ENCODE measurements around the gene PIBF1.

Gene PIBF1

DNA sequence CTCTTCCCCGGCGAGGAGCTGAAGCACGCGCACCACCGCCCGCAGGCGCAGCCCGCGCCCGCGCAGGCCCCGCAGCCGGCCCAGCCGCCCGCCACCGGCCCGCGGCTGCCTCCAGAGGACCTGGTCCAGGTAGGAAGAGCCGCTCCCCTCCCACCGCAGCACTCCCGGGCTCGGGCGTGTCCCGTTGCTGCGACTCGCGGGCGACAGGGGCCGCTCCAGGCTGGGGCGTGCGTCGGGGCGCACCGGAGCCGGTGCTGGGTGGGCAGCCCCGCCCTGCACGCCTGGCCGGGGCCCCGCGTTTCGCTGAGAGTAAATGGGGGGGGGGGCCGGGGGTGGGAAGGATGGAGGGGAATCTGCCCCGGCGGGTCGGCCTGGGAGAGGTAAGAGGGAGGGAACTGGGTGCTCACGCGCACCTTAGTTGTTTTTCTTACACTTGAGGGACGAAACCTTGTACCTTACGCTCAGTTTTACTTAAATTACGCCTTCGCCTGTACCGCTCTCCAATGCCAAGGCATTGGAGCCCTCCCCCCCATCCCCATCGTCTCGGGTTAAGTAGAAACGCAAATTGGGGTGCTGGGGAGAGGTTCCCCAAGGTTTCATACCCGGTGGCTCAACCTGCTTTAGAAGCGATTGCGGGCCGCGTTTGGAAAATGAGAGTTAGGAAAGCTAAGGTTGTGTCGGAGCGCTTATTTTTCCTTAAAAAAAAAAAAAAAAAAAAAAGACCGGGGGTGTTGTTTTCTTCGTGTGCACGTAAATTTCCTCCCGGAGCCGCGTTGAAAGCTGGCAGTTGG lies 277.7 kb downstream of the PIBF1 start:
- peak; percentile 50 for DNase-seq (ENCODE audit: low read depth, low spot score)
- TF ChIP-seq YY1 (IDR thresholded peaks at IDR 0.05; ENCODE audit: insufficient read depth, insufficient read length) (no peak), SUZ12 (IDR thresholded peaks at IDR 0.05; ENCODE audit: extremely low read depth, insufficient read depth, insufficient read length) (no peak), ZNF274 (IDR thresholded peaks at IDR 0.05; ENCODE audit: low read depth, low read length) (no peak)
- Histone ChIP-seq H3K4me1 (ENCODE audit: insufficient read depth, insufficient read length) (no peaks in the 10 kb centered on the region), H3K27me3 (ENCODE audit: insufficient read depth, insufficient read length) (peaks cover 39% of the 10 kb centered on the region), H3K36me3 (ENCODE audit: insufficient read depth, insufficient read length, low read length) (peaks cover 20% of the 10 kb centered on the region), H3K9me3 (ENCODE audit: insufficient read depth, low read length) (no peaks in the 10 kb centered on the region), H3K9ac (ENCODE audit: insufficient read length, low read depth) (peak overlapping the region; percentile 76), H3K4me3 (ENCODE audit: insufficient read length, low read depth) (peak overlapping the region; percentile 71)

DNA sequence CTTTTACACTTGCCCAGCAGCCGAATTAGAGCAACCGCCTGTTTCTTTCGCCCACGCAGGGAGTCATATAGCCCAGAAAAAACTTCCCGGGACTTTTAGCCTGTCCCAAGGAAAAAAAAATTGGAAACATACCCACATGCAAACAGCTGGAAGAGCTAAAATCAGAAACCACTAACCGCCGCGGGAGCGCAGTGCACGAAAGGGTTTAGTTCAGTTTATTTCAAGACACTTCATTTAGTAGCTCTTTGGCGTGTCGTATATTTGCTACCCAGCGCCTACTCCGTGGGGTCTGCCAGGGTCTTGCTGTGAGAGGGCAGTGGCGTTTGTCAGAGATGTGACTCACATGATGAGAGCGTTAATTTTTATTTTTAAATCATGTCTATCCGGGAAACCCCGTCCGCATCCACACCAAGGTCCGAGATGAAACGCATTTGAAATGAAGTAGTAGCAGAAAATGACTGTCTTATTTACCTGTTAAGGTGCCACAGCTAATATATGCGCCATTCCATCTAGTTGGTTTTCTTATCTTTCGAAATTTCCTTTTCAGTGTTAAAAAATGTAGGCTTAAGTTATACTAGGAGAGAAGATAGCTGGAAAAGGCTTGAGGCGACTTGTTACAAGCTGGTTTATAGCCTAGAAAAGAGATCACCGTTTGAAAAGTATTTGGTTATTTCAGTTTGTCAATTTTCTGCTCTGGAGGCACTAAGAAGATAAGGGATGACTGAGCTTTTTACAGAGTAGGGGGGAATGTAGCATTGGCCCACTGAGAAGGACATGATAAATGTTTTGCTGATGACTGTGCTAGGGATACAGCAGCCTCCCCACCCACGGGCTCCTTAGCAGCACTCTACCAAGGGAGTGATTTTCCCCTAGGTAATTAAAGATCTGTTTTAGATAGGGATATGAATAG lies 278.6 kb downstream of the PIBF1 start:
- no peaks in the 10 kb centered on the region for H3K4me1 ChIP-seq (ENCODE audit: insufficient read depth, insufficient read length)
- H3K9me3 ChIP-seq (ENCODE audit: insufficient read depth, low read length), result no peaks in the 10 kb centered on the region
- peaks cover 23% of the 10 kb centered on the region for H3K36me3 ChIP-seq (ENCODE audit: insufficient read depth, insufficient read length, low read length)
- TF ChIP-seq ZNF274 (IDR thresholded peaks at IDR 0.05; ENCODE audit: low read depth, low read length), result no peak
- DNase-seq (ENCODE audit: low read depth, low spot score), result no peak
- H3K9ac ChIP-seq (ENCODE audit: insufficient read length, low read depth), result peak overlapping the region; percentile 47
- H3K27me3 ChIP-seq (ENCODE audit: insufficient read depth, insufficient read length), result peaks cover 39% of the 10 kb centered on the region
- H3K4me3 ChIP-seq (ENCODE audit: insufficient read length, low read depth), result peak overlapping the region; percentile 49

DNA sequence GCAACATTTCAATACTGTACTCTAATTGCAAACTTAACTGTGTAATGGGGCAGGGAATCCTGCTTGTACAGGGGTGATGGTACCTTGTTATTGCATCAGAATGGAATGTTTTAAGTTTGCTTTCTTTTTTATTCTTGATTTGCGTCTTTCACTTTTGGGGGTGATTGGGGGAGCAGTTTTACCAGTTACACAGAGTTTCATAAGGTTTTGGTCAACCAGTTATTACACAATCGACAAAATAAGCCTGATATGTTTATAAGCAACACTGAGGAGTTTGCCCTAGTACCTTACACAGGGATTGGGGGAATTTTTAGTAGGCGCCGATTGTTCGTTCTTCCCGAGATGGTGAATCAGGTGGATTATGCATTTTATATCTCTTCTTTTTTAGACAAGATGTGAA lies 279.5 kb downstream of the PIBF1 start:
- no peak overlapping the region for H3K4me3 ChIP-seq (ENCODE audit: insufficient read length, low read depth)
- H3K9me3 ChIP-seq (ENCODE audit: insufficient read depth, low read length), result no peaks in the 10 kb centered on the region
- no peaks in the 10 kb centered on the region for H3K4me1 ChIP-seq (ENCODE audit: insufficient read depth, insufficient read length)
- TF ChIP-seq YY1 (IDR thresholded peaks at IDR 0.05; ENCODE audit: insufficient read depth, insufficient read length) (no peak), ZNF274 (IDR thresholded peaks at IDR 0.05; ENCODE audit: low read depth, low read length) (no peak), SUZ12 (IDR thresholded peaks at IDR 0.05; ENCODE audit: extremely low read depth, insufficient read depth, insufficient read length) (no peak)
- peaks cover 30% of the 10 kb centered on the region for H3K36me3 ChIP-seq (ENCODE audit: insufficient read depth, insufficient read length, low read length)
- no peak for DNase-seq (ENCODE audit: low read depth, low spot score)
- H3K9ac ChIP-seq (ENCODE audit: insufficient read length, low read depth), result no peak overlapping the region
- H3K27me3 ChIP-seq (ENCODE audit: insufficient read depth, insufficient read length), result peaks cover 39% of the 10 kb centered on the region

DNA sequence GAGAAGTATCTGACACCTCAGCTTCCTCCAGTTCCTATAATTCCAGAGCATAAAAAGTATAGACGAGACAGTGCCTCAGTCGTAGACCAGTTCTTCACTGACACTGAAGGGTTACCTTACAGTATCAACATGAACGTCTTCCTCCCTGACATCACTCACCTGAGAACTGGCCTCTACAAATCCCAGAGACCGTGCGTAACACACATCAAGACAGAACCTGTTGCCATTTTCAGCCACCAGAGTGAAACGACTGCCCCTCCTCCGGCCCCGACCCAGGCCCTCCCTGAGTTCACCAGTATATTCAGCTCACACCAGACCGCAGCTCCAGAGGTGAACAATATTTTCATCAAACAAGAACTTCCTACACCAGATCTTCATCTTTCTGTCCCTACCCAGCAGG lies 279.9 kb downstream of the PIBF1 start:
- H3K36me3 ChIP-seq (ENCODE audit: insufficient read depth, insufficient read length, low read length), result peaks cover 30% of the 10 kb centered on the region
- H3K4me3 ChIP-seq (ENCODE audit: insufficient read length, low read depth), result no peak overlapping the region
- DNase-seq (ENCODE audit: low read depth, low spot score), result no peak
- no peaks in the 10 kb centered on the region for H3K4me1 ChIP-seq (ENCODE audit: insufficient read depth, insufficient read length)
- H3K27me3 ChIP-seq (ENCODE audit: insufficient read depth, insufficient read length), result peaks cover 36% of the 10 kb centered on the region
- TF ChIP-seq ZNF274 (IDR thresholded peaks at IDR 0.05; ENCODE audit: low read depth, low read length), result no peak
- no peak for TF ChIP-seq SUZ12 (IDR thresholded peaks at IDR 0.05; ENCODE audit: extremely low read depth, insufficient read depth, insufficient read length)
- no peaks in the 10 kb centered on the region for H3K9me3 ChIP-seq (ENCODE audit: insufficient read depth, low read length)
- no peak overlapping the region for H3K9ac ChIP-seq (ENCODE audit: insufficient read length, low read depth)

DNA sequence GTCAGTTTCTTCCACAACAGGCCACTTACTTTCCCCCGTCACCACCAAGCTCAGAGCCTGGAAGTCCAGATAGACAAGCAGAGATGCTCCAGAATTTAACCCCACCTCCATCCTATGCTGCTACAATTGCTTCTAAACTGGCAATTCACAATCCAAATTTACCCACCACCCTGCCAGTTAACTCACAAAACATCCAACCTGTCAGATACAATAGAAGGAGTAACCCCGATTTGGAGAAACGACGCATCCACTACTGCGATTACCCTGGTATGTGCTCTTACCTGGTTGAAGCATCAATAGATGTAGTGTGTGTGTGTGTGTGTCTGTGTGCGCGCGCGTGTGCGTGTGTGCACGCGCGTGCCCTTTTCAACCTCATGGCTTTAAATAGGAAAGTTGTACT lies 280.5 kb downstream of the PIBF1 start:
- peaks cover 30% of the 10 kb centered on the region for H3K27me3 ChIP-seq (ENCODE audit: insufficient read depth, insufficient read length)
- H3K4me1 ChIP-seq (ENCODE audit: insufficient read depth, insufficient read length), result no peaks in the 10 kb centered on the region
- no peak for TF ChIP-seq YY1 (IDR thresholded peaks at IDR 0.05; ENCODE audit: insufficient read depth, insufficient read length)
- TF ChIP-seq ZNF274 (IDR thresholded peaks at IDR 0.05; ENCODE audit: low read depth, low read length), result no peak
- no peak for TF ChIP-seq SUZ12 (IDR thresholded peaks at IDR 0.05; ENCODE audit: extremely low read depth, insufficient read depth, insufficient read length)
- H3K9me3 ChIP-seq (ENCODE audit: insufficient read depth, low read length), result no peaks in the 10 kb centered on the region
- no peak for DNase-seq (ENCODE audit: low read depth, low spot score)
- H3K9ac ChIP-seq (ENCODE audit: insufficient read length, low read depth), result no peak overlapping the region
- no peak overlapping the region for H3K4me3 ChIP-seq (ENCODE audit: insufficient read length, low read depth)
- peaks cover 30% of the 10 kb centered on the region for H3K36me3 ChIP-seq (ENCODE audit: insufficient read depth, insufficient read length, low read length)

DNA sequence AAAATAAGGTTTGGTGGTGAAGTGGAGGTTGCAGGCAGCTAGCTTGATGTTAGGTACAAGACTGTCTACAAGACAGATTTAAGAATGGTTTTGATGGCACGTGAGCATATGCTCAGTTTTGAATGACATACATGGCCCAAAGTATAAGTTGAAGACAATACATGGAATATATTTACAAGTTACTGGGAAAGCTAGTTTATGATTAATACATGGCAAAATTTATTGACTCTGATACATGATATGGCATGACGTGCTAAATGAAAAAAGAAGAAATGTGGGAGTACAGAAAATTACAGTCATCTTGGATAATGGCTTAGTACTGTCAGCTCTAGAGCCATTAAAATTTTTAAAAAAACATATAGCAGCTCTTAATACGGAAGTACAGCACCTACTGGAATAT lies 281.2 kb downstream of the PIBF1 start:
- Histone ChIP-seq H3K27me3 (ENCODE audit: insufficient read depth, insufficient read length) (peaks cover 23% of the 10 kb centered on the region), H3K4me1 (ENCODE audit: insufficient read depth, insufficient read length) (no peaks in the 10 kb centered on the region), H3K9ac (ENCODE audit: insufficient read length, low read depth) (no peak overlapping the region), H3K4me3 (ENCODE audit: insufficient read length, low read depth) (no peak overlapping the region), H3K36me3 (ENCODE audit: insufficient read depth, insufficient read length, low read length) (peaks cover 32% of the 10 kb centered on the region), H3K9me3 (ENCODE audit: insufficient read depth, low read length) (no peaks in the 10 kb centered on the region)
- TF ChIP-seq YY1 (IDR thresholded peaks at IDR 0.05; ENCODE audit: insufficient read depth, insufficient read length) (no peak), SUZ12 (IDR thresholded peaks at IDR 0.05; ENCODE audit: extremely low read depth, insufficient read depth, insufficient read length) (no peak), ZNF274 (IDR thresholded peaks at IDR 0.05; ENCODE audit: low read depth, low read length) (no peak)
- no peak for DNase-seq (ENCODE audit: low read depth, low spot score)

DNA sequence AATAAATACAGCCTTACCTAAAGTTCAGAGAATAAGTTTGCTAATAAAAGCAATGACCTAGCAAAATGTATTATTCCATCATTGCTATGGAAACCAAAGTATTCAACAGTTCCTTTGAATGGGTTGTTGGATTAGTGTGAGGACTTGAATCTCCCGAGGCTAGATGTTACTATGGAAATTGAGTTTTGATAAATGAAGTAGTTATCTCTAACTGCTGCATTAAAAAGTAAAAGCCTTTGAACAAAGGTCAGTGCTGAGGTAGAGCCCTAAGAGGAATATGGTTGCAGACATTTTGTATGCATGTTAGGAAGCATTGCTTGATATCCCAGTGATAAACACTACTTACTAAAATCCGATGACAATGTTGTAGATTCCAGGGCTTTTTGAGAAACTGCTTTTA lies 283.1 kb downstream of the PIBF1 start:
- H3K36me3 ChIP-seq (ENCODE audit: insufficient read depth, insufficient read length, low read length), result peaks cover 32% of the 10 kb centered on the region
- no peak overlapping the region for H3K4me3 ChIP-seq (ENCODE audit: insufficient read length, low read depth)
- no peaks in the 10 kb centered on the region for H3K4me1 ChIP-seq (ENCODE audit: insufficient read depth, insufficient read length)
- DNase-seq (ENCODE audit: low read depth, low spot score), result no peak
- no peaks in the 10 kb centered on the region for H3K9me3 ChIP-seq (ENCODE audit: insufficient read depth, low read length)
- no peak overlapping the region for H3K9ac ChIP-seq (ENCODE audit: insufficient read length, low read depth)
- TF ChIP-seq SUZ12 (IDR thresholded peaks at IDR 0.05; ENCODE audit: extremely low read depth, insufficient read depth, insufficient read length) (no peak), ZNF274 (IDR thresholded peaks at IDR 0.05; ENCODE audit: low read depth, low read length) (no peak), YY1 (IDR thresholded peaks at IDR 0.05; ENCODE audit: insufficient read depth, insufficient read length) (no peak)
- peaks cover 16% of the 10 kb centered on the region for H3K27me3 ChIP-seq (ENCODE audit: insufficient read depth, insufficient read length)
